Measurements from ENCODE around the gene HOXA7. TPM values are rescaled to one million over a fixed set of nuclear protein-coding genes. Genes with fewer than 3 reads are reported as not detected.

The HOXA7 gene
- total and polyA plus RNA-seq, 12 donors, result 0.04 TPM; not detected in 11

DNA sequence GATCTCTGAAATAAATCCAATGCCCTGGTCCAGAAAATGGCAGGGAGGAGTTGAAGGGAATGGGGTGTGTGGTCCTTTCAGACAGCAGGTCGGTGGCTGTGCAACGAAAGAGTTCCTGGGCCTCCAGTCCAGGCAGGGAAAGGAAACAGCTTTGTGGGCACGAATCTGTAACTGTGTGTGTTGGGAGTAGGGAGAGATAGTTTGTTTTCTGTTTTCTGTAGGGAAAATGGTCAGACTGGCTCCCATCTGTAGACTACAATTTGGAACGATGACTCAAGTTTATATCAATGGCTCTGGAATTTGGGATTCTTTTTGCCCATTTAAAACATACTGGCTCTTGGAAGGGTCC lies 11.4 kb upstream of the HOXA7 start:
- H3K27me3 ChIP-seq, result peaks cover 86 to 100% (median 100%) of the 10 kb centered on the region in 7 donors
- intact Hi-C loops (cut with DNase I), result loop anchor here in 7 of 10 donors (10.0 kb wide), 6 partner anchors 313 to 1303 kb away; no protein-coding TSS in a partner anchor
- H3K9me3 ChIP-seq, result no peaks in the 10 kb centered on the region
- TF ChIP-seq, protein P1, sequence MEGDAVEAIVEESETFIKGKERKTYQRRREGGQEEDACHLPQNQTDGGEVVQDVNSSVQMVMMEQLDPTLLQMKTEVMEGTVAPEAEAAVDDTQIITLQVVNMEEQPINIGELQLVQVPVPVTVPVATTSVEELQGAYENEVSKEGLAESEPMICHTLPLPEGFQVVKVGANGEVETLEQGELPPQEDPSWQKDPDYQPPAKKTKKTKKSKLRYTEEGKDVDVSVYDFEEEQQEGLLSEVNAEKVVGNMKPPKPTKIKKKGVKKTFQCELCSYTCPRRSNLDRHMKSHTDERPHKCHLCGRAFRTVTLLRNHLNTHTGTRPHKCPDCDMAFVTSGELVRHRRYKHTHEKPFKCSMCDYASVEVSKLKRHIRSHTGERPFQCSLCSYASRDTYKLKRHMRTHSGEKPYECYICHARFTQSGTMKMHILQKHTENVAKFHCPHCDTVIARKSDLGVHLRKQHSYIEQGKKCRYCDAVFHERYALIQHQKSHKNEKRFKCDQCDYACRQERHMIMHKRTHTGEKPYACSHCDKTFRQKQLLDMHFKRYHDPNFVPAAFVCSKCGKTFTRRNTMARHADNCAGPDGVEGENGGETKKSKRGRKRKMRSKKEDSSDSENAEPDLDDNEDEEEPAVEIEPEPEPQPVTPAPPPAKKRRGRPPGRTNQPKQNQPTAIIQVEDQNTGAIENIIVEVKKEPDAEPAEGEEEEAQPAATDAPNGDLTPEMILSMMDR (IDR thresholded peaks at IDR 0.05), result no peak
- H3K36me3 ChIP-seq, result peaks cover 0 to 15% (median 0%) of the 10 kb centered on the region in 9 donors
- DNase-seq (no peak), ATAC-seq (no peak)
- H3K27ac ChIP-seq, result no peak overlapping the region
- no peak overlapping the region for H3K4me3 ChIP-seq
- H3K4me1 ChIP-seq, result peaks cover 5 to 76% (median 34%) of the 10 kb centered on the region in 9 donors
- WGBS, 2 donors, result 27 to 28% methylated on average over 4 of the region's 4 CpGs

DNA sequence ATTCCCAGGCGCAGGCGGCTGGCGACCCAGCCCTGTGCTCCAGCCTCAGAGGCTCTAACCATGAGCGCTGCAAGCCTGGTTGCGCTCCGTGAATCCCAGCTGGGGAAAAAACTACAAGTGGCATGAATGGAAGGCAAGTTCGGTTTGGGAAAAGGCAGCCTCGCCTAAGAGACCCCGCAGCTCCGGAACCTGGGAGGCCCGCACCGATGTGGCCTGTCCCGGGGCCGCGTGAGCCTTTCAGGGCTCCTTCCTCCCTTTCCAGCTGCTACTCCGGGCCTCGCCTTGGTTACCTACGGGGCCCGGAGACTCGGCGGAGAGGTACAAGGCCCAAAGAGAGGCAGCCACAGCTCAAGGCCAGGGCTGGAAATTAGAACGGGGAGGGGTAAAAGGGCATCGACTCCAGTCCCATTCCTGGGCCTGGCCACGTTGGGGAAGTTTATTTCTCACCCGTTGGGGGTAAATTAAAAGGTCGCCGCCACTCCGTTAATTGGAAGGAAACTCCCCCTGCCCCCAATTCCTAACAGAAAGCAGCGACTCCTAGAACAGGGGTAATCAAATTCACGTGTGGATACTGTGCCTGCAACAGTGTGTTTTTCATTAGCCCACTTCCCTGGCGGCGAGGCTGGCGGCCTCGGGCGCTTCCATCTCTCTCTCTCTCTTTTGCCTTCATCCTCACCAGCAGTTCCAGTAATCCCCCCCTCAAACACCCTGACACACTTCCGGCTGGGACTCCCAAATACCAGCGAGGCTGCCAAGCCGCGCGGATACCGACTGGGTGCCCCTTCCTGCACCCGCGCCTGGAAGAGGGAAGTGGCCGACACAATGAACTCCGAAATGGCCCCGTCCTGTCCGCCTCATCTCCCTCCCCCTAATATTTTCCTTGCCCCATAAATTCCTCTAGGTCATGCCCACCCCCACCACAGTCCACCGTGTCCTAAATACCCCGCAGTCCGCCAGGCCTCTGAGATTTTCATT lies 10.3 kb upstream of the HOXA7 start:
- peak overlapping the region in 1 of 10 donors; percentile 49 for H3K4me3 ChIP-seq
- intact Hi-C loops (cut with DNase I), result loop anchor here in 7 of 10 donors (10.0 kb wide), 6 partner anchors 312 to 1302 kb away; no protein-coding TSS in a partner anchor
- peaks cover 77 to 100% (median 100%) of the 10 kb centered on the region in 7 donors for H3K27me3 ChIP-seq
- no peak overlapping the region for H3K27ac ChIP-seq
- no peaks in the 10 kb centered on the region for H3K9me3 ChIP-seq
- H3K4me1 ChIP-seq, result peaks cover 3 to 67% (median 27%) of the 10 kb centered on the region in 9 donors
- 4 to 6% methylated on average over 50 of the region's 50 CpGs for WGBS, 2 donors
- TF ChIP-seq, protein P1 (IDR thresholded peaks at IDR 0.05), result no peak
- ATAC-seq, result no peak
- H3K36me3 ChIP-seq, result peaks cover 0 to 15% (median 0%) of the 10 kb centered on the region in 9 donors
- no peak for DNase-seq

DNA sequence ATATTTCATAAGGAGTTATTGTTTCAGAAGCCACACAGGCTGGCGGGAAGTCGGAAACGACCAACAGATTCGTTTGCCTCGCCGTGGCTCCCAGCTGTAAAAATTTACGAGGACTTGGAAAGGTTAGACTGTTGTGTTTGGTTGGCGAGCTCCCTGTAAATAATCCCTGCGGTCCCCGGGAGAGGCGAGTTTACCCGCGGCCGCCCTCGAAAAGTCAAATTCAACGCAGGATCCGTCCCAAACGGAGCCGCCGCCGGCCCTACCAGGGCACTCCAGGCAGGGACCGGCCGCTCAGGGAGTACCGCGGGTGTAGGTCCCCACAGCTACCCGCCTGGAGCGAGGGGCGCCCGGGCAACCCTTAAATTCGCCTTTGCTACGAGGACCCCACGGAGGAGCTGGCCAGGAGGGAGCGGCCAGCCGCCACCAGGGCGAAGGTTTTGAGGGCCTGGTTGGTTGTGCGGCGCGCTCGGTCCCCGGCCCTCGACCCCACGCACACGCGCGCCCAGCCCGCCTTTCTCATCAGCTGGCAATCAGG lies 9.6 kb upstream of the HOXA7 start:
- Histone ChIP-seq H3K36me3 (peaks cover 0 to 15% (median 0%) of the 10 kb centered on the region in 9 donors), H3K9me3 (no peaks in the 10 kb centered on the region), H3K27ac (peak overlapping the region in 1 of 10 donors; percentile 53), H3K4me3 (peak overlapping the region in 2 of 10 donors; percentile 28 to 49), H3K4me1 (peaks cover 3 to 71% (median 34%) of the 10 kb centered on the region in 9 donors), H3K27me3 (peaks cover 73 to 100% (median 100%) of the 10 kb centered on the region in 7 donors)
- ATAC-seq (no peak), DNase-seq (no peak)
- 5 to 8% methylated on average over 46 of the region's 46 CpGs for WGBS, 2 donors
- TF ChIP-seq, protein P1 (IDR thresholded peaks at IDR 0.05), result no peak
- intact Hi-C loops (cut with DNase I), result loop anchor here in 7 of 10 donors (10.0 kb wide), 6 partner anchors 311 to 1301 kb away; no protein-coding TSS in a partner anchor

All from heart right ventricle (tissue), 16 donors.